GM18907 (cell line): ENCODE results near the gene RNF148.
"Not testable (repeated sequence)": the region's sequence is repeated elsewhere in the genome, so short reads cannot be mapped to it uniquely, and the experiment has no call there.

Experiments used
- ATAC-seq: cut with Tn5 transposase; IDR thresholded peaks from one replicate; pipeline ENCODE4 v1.9.1; 2021; ENCODE audit warnings: mild to moderate bottlenecking, moderate library complexity; ENCODE audit not compliant: unreplicated experiment

Gene RNF148

GRCh38 chr7:122691569-122692235, 11.0 kb downstream of the RNF148 start:
- no peak for ATAC-seq

GRCh38 chr7:122689346-122690109, 13.2 kb downstream of the RNF148 start:
- no peak for ATAC-seq

GRCh38 chr7:122688400-122688998, 14.2 kb downstream of the RNF148 start:
- no peak for ATAC-seq

- no peak for ATAC-seq
Observed at GRCh38 chr7:122686360-122686878, 16.3 kb downstream of the RNF148 start.

- ATAC-seq: no peak
Observed at GRCh38 chr7:122684504-122684903, 18.2 kb downstream of the RNF148 start.

- no peak for ATAC-seq
Observed at GRCh38 chr7:122682815-122683550, 19.7 kb downstream of the RNF148 start.

GRCh38 chr7:122681186-122681585, 21.5 kb downstream of the RNF148 start:
- ATAC-seq: not testable (repeated sequence)

GRCh38 chr7:122679813-122680212, 22.9 kb downstream of the RNF148 start:
- no peak for ATAC-seq

GRCh38 chr7:122679269-122679709, 23.4 kb downstream of the RNF148 start:
- not testable (repeated sequence) for ATAC-seq

- ATAC-seq: no peak
Observed at GRCh38 chr7:122677149-122677548, 25.6 kb downstream of the RNF148 start.

- no peak for ATAC-seq
Observed at GRCh38 chr7:122676466-122676865, 26.3 kb downstream of the RNF148 start.

- no peak for ATAC-seq
Observed at GRCh38 chr7:122675621-122676020, 27.1 kb downstream of the RNF148 start.

GRCh38 chr7:122675011-122675410, 27.7 kb downstream of the RNF148 start:
- no peak for ATAC-seq

GRCh38 chr7:122674502-122674901, 28.2 kb downstream of the RNF148 start:
- no peak for ATAC-seq

GRCh38 chr7:122673951-122674350, 28.8 kb downstream of the RNF148 start:
- ATAC-seq: no peak

- no peak for ATAC-seq
Observed at GRCh38 chr7:122672536-122672935, 30.2 kb downstream of the RNF148 start.

- ATAC-seq: no peak
Observed at GRCh38 chr7:122663733-122664132, 39.0 kb downstream of the RNF148 start.

GRCh38 chr7:122658856-122659255, 43.9 kb downstream of the RNF148 start:
- ATAC-seq: no peak

- ATAC-seq: no peak
Observed at GRCh38 chr7:122653685-122654084, 49.0 kb downstream of the RNF148 start.

- no peak for ATAC-seq
Observed at GRCh38 chr7:122652876-122653275, 49.8 kb downstream of the RNF148 start.
